Inflammatory macrophage treated with lipopolysaccharide for 4 hours (primary cell): ENCODE measurements around the gene PMEPA1.
"Not testable (repeated sequence)": the region's sequence is repeated elsewhere in the genome, so short reads cannot be mapped to it uniquely, and the experiment has no call there.

ENCODE experiments used
- DNase-seq: peaks from one replicate; pipeline ENCODE4 v3.0.0-alpha.2; 2020

The PMEPA1 gene

DNA sequence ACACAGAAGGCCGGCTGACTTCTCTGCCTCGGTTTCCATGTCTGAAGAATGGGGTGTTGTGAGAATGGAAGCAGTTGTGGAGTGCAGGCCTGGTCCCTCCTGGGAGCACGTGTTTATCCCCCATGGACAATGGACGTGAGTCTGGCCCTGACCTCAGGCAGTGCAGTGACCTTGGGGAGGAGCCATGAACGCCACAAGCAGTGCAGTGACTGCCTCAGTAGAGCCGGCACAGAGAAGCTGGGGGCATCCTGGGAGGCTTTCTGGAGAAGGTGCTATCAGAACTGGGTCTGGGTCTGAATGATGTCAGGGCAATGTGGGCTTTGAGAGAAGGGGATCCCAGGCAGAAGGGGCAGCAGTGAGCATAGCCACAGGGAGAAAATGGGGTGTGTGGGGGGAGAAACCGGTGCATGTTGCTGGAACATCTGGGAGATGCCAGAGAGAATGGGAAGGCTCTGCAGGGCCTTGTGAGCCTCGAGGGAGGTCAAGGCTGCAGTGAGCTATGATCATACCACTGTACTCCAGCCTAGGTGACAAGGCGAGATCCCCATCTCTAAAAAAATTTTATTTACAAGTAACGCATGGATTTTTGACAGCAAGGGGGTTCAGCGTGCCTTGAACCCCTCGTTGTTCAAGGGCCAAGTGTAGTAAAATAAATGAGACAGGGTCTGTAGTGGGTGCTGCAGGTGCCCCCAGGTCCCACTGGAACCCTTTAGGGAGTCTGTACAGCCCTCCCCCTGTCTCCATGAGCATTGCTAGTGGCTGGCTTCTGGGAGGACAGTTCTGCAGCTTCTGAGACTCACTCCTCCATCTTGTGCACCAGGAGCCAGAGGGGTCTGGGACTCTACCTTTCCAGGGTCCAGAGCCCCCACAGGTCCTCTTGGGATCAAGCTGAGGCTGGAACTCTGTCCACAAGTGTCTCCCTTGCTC is 62.5 kb downstream of the PMEPA1 start:
- DNase-seq: no peak

- DNase-seq: no peak
Measured at GRCh38 chr20:57638895-57639236, 70.9 kb downstream of the PMEPA1 start.

GRCh38 chr20:57638173-57638894 is 71.5 kb downstream of the PMEPA1 start:
- peak; percentile 7 for DNase-seq

- DNase-seq: no peak
Measured at GRCh38 chr20:57633945-57634491, 75.8 kb downstream of the PMEPA1 start.

GRCh38 chr20:57632286-57632685 is 77.5 kb downstream of the PMEPA1 start:
- no peak for DNase-seq

GRCh38 chr20:57630061-57630460 is 79.8 kb downstream of the PMEPA1 start:
- peak; percentile 34 for DNase-seq

GRCh38 chr20:57629491-57629901 is 80.3 kb downstream of the PMEPA1 start:
- not testable (repeated sequence) for DNase-seq

DNA sequence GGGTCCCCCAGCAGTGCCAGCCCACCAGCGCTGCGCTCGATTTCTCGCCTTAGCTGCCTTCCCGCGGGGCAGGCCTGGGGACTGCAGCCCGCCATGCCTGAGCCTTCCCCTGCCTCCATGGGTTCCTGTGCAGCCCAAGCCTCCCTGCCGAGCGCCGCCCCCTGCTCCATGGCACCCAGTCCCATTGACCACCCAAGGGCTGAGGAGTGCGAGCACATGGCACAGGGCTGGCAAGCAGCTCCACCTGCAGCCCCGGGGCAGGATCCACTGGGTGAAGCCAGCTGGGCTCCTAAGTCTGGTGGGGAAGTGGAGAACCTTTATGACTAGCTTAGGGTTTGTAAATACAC is 80.9 kb downstream of the PMEPA1 start:
- DNase-seq: not testable (repeated sequence)

DNA sequence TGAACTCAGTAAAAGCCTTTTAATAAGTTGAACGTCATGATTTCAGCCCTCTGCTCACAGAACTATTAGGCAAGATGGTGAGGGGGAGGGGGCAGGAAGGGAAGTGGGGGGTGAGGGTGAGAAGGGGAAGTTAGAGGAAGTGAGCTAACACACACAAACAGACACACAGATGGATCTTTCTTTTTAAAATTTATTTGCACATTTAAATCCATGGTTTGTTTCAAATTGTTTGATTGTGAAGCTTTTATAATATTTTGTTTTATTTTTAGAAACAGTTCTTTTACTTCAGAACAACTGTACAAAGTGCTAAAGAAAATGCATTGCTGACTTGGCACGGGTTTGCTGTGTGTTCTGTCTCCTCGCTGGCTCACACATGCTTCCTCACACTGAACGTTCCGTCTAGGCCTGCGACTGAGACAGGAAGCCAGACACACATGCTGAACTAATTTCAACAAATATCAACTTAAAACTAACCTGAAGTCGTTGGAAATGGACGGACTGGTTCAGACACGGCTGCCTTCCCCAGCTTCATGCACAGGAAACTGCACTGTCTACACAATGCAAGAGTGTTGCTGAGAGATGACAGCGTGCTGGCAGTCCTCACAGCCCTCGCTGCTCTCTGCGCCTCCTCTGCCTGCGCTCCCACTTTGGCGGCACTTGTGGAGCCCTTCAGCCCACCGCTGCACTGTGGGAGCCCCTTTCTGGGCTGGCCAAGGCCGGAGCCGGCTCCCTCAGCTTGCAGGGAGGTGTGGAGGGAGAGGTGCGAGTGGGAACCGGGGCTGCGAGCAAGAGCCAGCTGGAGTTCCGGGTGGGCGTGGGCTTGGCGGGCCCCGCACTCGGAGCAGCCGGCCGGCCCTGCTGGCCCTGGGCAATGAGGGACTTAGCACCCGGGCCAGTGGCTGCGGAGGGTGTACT is 81.5 kb downstream of the PMEPA1 start:
- DNase-seq: peak; percentile 84

GRCh38 chr20:57627339-57627738 is 82.5 kb downstream of the PMEPA1 start:
- DNase-seq: no peak

- no peak for DNase-seq
Measured at GRCh38 chr20:57625978-57626377, 83.8 kb downstream of the PMEPA1 start.

- DNase-seq: no peak
Measured at GRCh38 chr20:57625181-57625958, 84.4 kb downstream of the PMEPA1 start.

DNA sequence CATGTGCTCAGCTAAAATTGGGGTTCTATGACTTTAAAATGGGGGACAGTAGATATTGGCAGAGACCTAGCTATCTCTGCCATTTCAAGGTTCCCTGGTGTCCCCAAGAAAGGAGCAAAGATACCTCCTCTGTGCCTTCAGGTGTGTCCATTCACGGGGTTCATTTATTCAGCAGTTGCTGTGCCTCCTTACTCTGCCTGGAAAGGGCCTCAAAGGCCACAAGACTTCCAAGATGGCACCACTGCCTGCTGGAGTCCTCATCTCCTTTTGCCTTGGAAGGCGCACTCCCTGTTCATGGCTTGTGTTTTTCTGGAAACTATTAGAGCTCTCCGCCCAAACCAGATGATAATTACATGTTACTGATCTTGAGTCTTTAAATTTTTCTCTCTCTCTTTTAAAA is 85.7 kb downstream of the PMEPA1 start:
- no peak for DNase-seq

GRCh38 chr20:57622579-57623381 is 87.0 kb downstream of the PMEPA1 start:
- DNase-seq: peak; percentile 18

DNA sequence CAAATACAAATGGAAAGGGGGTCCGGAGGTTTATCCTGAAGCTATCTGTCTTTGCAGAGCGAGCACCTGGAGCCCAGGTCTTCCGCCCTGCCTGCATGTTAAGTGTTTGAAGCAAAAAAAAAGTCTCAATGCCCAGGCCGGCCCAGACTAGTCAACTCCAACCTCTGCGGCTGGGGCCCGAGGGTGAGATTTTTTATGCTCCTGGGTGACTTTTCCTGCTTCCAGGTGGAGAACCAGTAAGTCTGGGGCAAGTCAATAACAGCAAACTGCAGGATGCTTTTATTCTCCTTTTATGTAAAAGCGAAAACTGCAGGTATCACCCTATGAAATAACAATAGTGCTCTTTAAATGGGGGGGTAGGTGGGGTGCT is 87.6 kb downstream of the PMEPA1 start:
- no peak for DNase-seq

- DNase-seq: no peak
Measured at GRCh38 chr20:57621421-57622200, 88.2 kb downstream of the PMEPA1 start.

DNA sequence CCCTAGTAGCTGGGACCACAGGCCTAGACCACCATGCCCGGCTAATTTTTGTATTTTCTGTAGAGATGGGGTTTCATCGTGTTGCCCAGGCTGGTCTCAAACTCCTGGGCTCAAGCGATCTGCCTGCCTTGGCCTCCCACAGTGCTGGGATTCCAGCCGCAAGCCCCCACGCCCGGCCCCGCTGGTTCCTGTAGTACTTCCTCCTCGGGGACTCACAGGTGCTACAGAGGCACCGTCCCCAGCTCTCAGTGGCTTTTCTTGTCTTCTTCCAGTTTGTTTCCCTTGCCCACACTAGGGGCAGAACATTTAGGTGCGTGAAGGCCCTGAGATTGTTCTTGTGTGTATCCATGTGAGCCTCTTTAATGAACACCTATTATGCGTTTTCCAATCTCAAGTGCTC is 88.8 kb downstream of the PMEPA1 start:
- no peak for DNase-seq

GRCh38 chr20:57620274-57620990 is 89.4 kb downstream of the PMEPA1 start, which contains the start of gene ZBP1:
ZBP1 (minus strand) TSS chr20:57620426; CDS start chr20:57620295, 131 bp downstream.
- peak; percentile 55 for DNase-seq

- peak; percentile 61 for DNase-seq
Measured at GRCh38 chr20:57619051-57619831, 90.6 kb downstream of the PMEPA1 start.
